ENCODE measurements around the gene STRN. TPM values are rescaled to one million over a fixed set of nuclear protein-coding genes. Genes with fewer than 3 reads are reported as not detected.

STRN gene
- total and polyA plus RNA-seq, 2 of the 13 experiments (the other 11 are each of a cell fraction or from before 2014, with no cell fraction given) = 10.4 to 19.3 TPM

DNA sequence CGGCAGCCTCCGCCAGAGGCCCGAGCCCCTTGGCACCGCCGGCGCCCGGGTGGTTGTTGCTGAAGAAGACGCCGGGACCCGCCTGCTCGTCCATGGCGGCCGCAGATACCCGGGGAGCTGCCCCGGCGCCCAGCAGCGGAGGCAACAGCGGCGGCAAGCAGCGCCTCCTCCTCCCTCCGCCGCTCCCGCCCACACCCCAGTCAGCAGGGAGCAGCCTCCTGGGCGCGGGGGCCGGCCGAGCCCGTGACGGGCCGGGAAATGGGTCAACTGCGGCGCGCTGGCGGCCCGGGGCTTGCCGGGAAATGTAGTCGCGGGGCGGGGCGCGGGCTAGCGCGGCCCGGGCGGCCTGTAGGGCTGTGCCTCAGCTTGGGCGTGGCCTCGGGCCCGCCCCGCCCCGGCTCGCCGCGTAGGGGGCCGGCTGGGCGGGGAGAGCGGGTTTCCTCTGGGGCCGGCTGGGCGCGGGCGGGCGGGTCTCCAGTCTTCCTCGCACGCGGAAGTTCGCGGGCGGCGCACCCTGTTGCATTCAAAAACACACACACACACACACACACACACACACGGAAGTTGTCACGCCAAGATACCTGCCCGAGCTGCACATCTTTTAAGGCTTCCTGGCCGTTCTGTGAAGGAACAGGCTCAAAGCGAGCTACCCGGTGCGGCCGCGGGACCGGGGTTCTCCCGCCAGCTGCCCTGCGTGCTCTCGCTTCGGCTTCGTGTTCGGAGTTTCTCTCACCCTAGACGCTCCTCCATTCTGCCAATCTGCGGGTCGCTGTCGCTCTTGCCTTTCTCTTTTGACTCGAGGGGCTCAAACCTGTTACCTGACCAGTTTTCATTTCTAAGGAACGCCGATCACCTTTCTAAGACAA lies at the start of gene STRN (continued):
- peak; percentile 60; the same call in 1 of the 2 replicates for TF ChIP-seq FOXO1 (CRISPR knock-in tag; IDR thresholded peaks at IDR 0.05)
- TF ChIP-seq TAF15 (IDR thresholded peaks at IDR 0.05; ENCODE audit: low read depth, low read length, poor library complexity, severe bottlenecking) = peak; percentile 76
- no peak for TF ChIP-seq MIXL1 (CRISPR knock-in tag; IDR thresholded peaks at IDR 0.05)
- no peak for TF ChIP-seq ZNF24 (IDR thresholded peaks at IDR 0.05)
- peak; percentile 70; the same call in 1 of the 2 replicates for TF ChIP-seq ZNF569 (CRISPR knock-in tag; IDR thresholded peaks at IDR 0.05; ENCODE audit: borderline replicate concordance)
- TF ChIP-seq RBFOX2 (IDR thresholded peaks at IDR 0.05; ENCODE audit: low read depth, low read length) = peak; percentile 92
- no peak for TF ChIP-seq NR1H2 (CRISPR knock-in tag; IDR thresholded peaks at IDR 0.05; ENCODE audit: borderline replicate concordance, low read depth)
- TF ChIP-seq, protein P1, sequence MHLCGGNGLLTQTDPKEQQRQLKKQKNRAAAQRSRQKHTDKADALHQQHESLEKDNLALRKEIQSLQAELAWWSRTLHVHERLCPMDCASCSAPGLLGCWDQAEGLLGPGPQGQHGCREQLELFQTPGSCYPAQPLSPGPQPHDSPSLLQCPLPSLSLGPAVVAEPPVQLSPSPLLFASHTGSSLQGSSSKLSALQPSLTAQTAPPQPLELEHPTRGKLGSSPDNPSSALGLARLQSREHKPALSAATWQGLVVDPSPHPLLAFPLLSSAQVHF (CRISPR knock-in tag; IDR thresholded peaks at IDR 0.05) = peak; percentile 95
- no peak for TF ChIP-seq FOSL1 (CRISPR knock-in tag; IDR thresholded peaks at IDR 0.05; ENCODE audit: borderline replicate concordance)
- TF ChIP-seq, protein P2, sequence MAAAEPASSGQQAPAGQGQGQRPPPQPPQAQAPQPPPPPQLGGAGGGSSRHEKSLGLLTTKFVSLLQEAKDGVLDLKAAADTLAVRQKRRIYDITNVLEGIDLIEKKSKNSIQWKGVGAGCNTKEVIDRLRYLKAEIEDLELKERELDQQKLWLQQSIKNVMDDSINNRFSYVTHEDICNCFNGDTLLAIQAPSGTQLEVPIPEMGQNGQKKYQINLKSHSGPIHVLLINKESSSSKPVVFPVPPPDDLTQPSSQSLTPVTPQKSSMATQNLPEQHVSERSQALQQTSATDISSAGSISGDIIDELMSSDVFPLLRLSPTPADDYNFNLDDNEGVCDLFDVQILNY (CRISPR knock-in tag; conservative IDR thresholded peaks at IDR 0.05) = peak; percentile 78; the same call in 1 of the 2 replicates
- peak; percentile 17 for TF ChIP-seq ZSCAN21 (CRISPR knock-in tag; IDR thresholded peaks at IDR 0.05; ENCODE audit: borderline replicate concordance)
- peak; percentile 54; the same call in 1 of the 2 replicates for TF ChIP-seq ZMYM2 (CRISPR knock-in tag; IDR thresholded peaks at IDR 0.05)
- TF ChIP-seq, protein P3, sequence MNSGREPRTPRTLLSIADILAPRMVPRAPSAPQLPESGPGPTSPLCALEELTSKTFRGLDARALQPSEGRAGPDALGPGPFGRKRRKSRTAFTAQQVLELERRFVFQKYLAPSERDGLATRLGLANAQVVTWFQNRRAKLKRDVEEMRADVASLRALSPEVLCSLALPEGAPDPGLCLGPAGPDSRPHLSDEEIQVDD (CRISPR knock-in tag; IDR thresholded peaks at IDR 0.05; ENCODE audit: borderline replicate concordance) = peak; percentile 66; the same call in 1 of the 2 replicates
- TF ChIP-seq ISX (CRISPR knock-in tag; conservative IDR thresholded peaks at IDR 0.05) = no peak
- TF ChIP-seq ATAD3A (CRISPR knock-in tag; IDR thresholded peaks at IDR 0.05) = no peak
- TF ChIP-seq ZNF33A (CRISPR knock-in tag; IDR thresholded peaks at IDR 0.05; ENCODE audit: borderline replicate concordance) = no peak
- peak; percentile 42 for TF ChIP-seq CBX1 (IDR thresholded peaks at IDR 0.05; ENCODE audit: low read depth)
- TF ChIP-seq MXI1 (IDR thresholded peaks at IDR 0.05; ENCODE audit: borderline replicate concordance, low read depth, low read length) = peak; percentile 82; the same call in 2 of the 3 replicates
- TF ChIP-seq, protein P4, sequence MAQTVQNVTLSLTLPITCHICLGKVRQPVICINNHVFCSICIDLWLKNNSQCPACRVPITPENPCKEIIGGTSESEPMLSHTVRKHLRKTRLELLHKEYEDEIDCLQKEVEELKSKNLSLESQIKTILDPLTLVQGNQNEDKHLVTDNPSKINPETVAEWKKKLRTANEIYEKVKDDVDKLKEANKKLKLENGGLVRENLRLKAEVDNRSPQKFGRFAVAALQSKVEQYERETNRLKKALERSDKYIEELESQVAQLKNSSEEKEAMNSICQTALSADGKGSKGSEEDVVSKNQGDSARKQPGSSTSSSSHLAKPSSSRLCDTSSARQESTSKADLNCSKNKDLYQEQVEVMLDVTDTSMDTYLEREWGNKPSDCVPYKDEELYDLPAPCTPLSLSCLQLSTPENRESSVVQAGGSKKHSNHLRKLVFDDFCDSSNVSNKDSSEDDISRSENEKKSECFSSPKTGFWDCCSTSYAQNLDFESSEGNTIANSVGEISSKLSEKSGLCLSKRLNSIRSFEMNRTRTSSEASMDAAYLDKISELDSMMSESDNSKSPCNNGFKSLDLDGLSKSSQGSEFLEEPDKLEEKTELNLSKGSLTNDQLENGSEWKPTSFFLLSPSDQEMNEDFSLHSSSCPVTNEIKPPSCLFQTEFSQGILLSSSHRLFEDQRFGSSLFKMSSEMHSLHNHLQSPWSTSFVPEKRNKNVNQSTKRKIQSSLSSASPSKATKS (CRISPR knock-in tag; IDR thresholded peaks at IDR 0.05) = no peak
- no peak; the same call in 1 of the 2 replicates for TF ChIP-seq PAX8 (CRISPR knock-in tag; IDR thresholded peaks at IDR 0.05; ENCODE audit: borderline replicate concordance)
- TF ChIP-seq, protein P5, sequence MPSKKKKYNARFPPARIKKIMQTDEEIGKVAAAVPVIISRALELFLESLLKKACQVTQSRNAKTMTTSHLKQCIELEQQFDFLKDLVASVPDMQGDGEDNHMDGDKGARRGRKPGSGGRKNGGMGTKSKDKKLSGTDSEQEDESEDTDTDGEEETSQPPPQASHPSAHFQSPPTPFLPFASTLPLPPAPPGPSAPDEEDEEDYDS (CRISPR knock-in tag; IDR thresholded peaks at IDR 0.05) = no peak; the same call in 1 of the 2 replicates
- TF ChIP-seq ZNF747 (CRISPR knock-in tag; IDR thresholded peaks at IDR 0.05; ENCODE audit: borderline replicate concordance) = 0 out of 2 replicates have a peak, but pooled peaks have one; percentile 57
- TF ChIP-seq, protein P6, sequence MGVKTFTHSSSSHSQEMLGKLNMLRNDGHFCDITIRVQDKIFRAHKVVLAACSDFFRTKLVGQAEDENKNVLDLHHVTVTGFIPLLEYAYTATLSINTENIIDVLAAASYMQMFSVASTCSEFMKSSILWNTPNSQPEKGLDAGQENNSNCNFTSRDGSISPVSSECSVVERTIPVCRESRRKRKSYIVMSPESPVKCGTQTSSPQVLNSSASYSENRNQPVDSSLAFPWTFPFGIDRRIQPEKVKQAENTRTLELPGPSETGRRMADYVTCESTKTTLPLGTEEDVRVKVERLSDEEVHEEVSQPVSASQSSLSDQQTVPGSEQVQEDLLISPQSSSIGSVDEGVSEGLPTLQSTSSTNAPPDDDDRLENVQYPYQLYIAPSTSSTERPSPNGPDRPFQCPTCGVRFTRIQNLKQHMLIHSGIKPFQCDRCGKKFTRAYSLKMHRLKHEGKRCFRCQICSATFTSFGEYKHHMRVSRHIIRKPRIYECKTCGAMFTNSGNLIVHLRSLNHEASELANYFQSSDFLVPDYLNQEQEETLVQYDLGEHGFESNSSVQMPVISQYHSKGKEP (CRISPR knock-in tag; IDR thresholded peaks at IDR 0.05) = no peak
